GM12878 (cell line): ENCODE measurements around the gene MEIS1. TPM values are rescaled to one million over a fixed set of nuclear protein-coding genes. Genes with fewer than 3 reads are reported as not detected.

Experiments used
- ATAC-seq: fragments of 200-7000 bp; cut with Tn5 transposase; 3 replicates; pipeline ENCODE4 v1.9.1; 2020; ENCODE audit warnings: mild to moderate bottlenecking, moderate library complexity
- BruUV-seq: library from RNA; stranded (reverse); fragments of 400-500 nt; replicated peaks from 2 replicates; lab custom pipeline; 2021; lab: Mats Ljungman, UMichigan
- CTCF ChIA-PET: fragments of 300-600 bp; sonication (Branson Sonifier 250); formaldehyde crosslinking; extraction: SDS; loops from one replicate; lab custom pipeline; 2021; ENCODE audit warnings: inconsistent platforms; lab: Yijun Ruan, JAX
- POLR2A ChIA-PET: fragments of 350-600 bp; formaldehyde crosslinking; extraction: SDS; loops from one replicate; lab custom pipeline; 2021; ENCODE audit warnings: inconsistent platforms; lab: Charles Lee
- RAD21 ChIA-PET: fragments of 300-600 bp; sonication (Branson Sonifier 250); formaldehyde crosslinking; loops from one replicate; lab custom pipeline; 2023; ENCODE audit warnings: antibody characterized with exemption; ENCODE audit not compliant: unreplicated experiment; lab: Charles Lee
- SMC1A ChIA-PET: fragments of 300-600 bp; sonication (Branson Sonifier 250); formaldehyde crosslinking; loops from one replicate; lab custom pipeline; 2023; ENCODE audit not compliant: unreplicated experiment, uncharacterized antibody; lab: Charles Lee
- DNase-seq: peaks from one replicate; pipeline ENCODE4 v3.0.0-alpha.2; 2011; ENCODE audit warnings: low read depth, low spot score
- FAIRE-seq: peaks from 3 replicates; lab custom pipeline; 2011; peaks lifted over from hg19 to GRCh38; lab: Jason Lieb, UNC
- H2AFZ ChIP-seq: 2 replicates; pipeline ENCODE4 v1.6.0; 2011; ENCODE audit warnings: low read depth, low read length, control low read depth; ENCODE audit not compliant: control insufficient read depth
- H3K27ac ChIP-seq: 2 replicates; pipeline ENCODE4 v1.5.1; 2011; ENCODE audit warnings: control low read depth; ENCODE audit not compliant: control insufficient read depth, insufficient read depth
- H3K27me3 ChIP-seq, 2 experiments: replicated peaks in 1 of 2; 2 replicates each; pipeline versions ENCODE4 v1.6.0 to v1.6.1; 2011; ENCODE audit warnings: low read length in 1 of 2; ENCODE audit not compliant: control insufficient read depth in 2 of 2, insufficient read depth in 2 of 2
- H3K36me3 ChIP-seq, 2 experiments: 2 replicates each; pipeline ENCODE4 v1.5.1; 2011; ENCODE audit warnings: low read length in 1 of 2; ENCODE audit not compliant: control insufficient read depth in 2 of 2, insufficient read depth in 2 of 2
- H3K4me1 ChIP-seq: 2 replicates; pipeline ENCODE4 v1.6.1; 2011; ENCODE audit warnings: mild to moderate bottlenecking, low read length, moderate library complexity, mixed read lengths; ENCODE audit not compliant: control insufficient read depth, insufficient read depth
- H3K4me2 ChIP-seq: 2 replicates; pipeline ENCODE4 v1.6.0; 2011; ENCODE audit warnings: control low read depth; ENCODE audit not compliant: control insufficient read depth, insufficient read depth
- H3K4me3 ChIP-seq: fragments of 200-600 bp; sonication (generic); 2 replicates; pipeline ENCODE4 v1.5.1; 2016
- H3K79me2 ChIP-seq: 2 replicates; pipeline ENCODE4 v1.6.0; 2011; ENCODE audit warnings: low read length; ENCODE audit not compliant: control insufficient read depth, insufficient read depth
- H3K9ac ChIP-seq: 2 replicates; pipeline ENCODE4 v1.8.0; 2011; ENCODE audit warnings: low read length, control low read depth, mixed read lengths; ENCODE audit not compliant: control insufficient read depth, insufficient read depth
- H3K9me3 ChIP-seq: replicated peaks from 3 replicates; pipeline ENCODE4 v1.5.1; 2011; ENCODE audit warnings: mild to moderate bottlenecking, low read length; ENCODE audit not compliant: control insufficient read depth, insufficient read depth
- H4K20me1 ChIP-seq: 2 replicates; pipeline ENCODE4 v1.6.0; 2011; ENCODE audit not compliant: control insufficient read depth, insufficient read depth
- BACH1 ChIP-seq: fragments of 450-650 bp; IDR thresholded peaks from 2 replicates; pipeline ENCODE4 v1.6.1; 2017; ENCODE audit warnings: mild to moderate bottlenecking, borderline replicate concordance
- EED ChIP-seq: sonication (generic); IDR thresholded peaks from 2 replicates; pipeline ENCODE4 v1.6.1; 2016; ENCODE audit warnings: antibody characterized with exemption, low read depth
- EP300 ChIP-seq, 2 experiments: fragments of 150-350 bp in 1 of 2; IDR thresholded peaks; 2 replicates each; pipeline ENCODE4 v1.6.1; 2011 to 2012; ENCODE audit warnings: low read depth in 2 of 2, low read length in 2 of 2, borderline replicate concordance in 1 of 2, improper control_type of control experiment in 1 of 2, inconsistent platforms in 1 of 2; ENCODE audit not compliant: control insufficient read depth in 1 of 2
- HDAC6 ChIP-seq: fragments of 200-600 bp; sonication (generic); IDR thresholded peaks from one replicate; pipeline ENCODE4 v1.8.0; 2017; ENCODE audit warnings: antibody characterized with exemption; ENCODE audit not compliant: unreplicated experiment
- IKZF1 ChIP-seq: fragments of 450-650 bp; conservative IDR thresholded peaks from 2 replicates; pipeline ENCODE4 v1.6.1; 2017; ENCODE audit warnings: antibody characterized with exemption, mild to moderate bottlenecking
- NFYB ChIP-seq: IDR thresholded peaks from 2 replicates; pipeline ENCODE4 v1.6.1; 2011; ENCODE audit warnings: low read depth, mild to moderate bottlenecking, low read length, improper control_type of control experiment, moderate library complexity; ENCODE audit not compliant: insufficient read depth
- RBBP5 ChIP-seq: fragments of 200-600 bp; sonication (generic); conservative IDR thresholded peaks from 2 replicates; pipeline ENCODE4 v1.6.1; 2016
- TBL1XR1 ChIP-seq: IDR thresholded peaks from 2 replicates; pipeline ENCODE4 v1.6.1; 2012; ENCODE audit warnings: low read depth, low read length, improper control_type of control experiment
- TCF12 ChIP-seq: IDR thresholded peaks from 2 replicates; pipeline ENCODE4 v1.6.1; 2011; ENCODE audit warnings: low read depth, mild to moderate bottlenecking, low read length
- TCF7 ChIP-seq: IDR thresholded peaks from 2 replicates; pipeline ENCODE4 v1.6.1; 2014; ENCODE audit warnings: antibody characterized with exemption, borderline replicate concordance
- ZNF217 ChIP-seq: fragments of 450-650 bp; IDR thresholded peaks from 2 replicates; pipeline ENCODE4 v1.6.1; 2017; ENCODE audit warnings: antibody characterized with exemption, mild to moderate bottlenecking
- ZNF384 ChIP-seq: IDR thresholded peaks from 2 replicates; pipeline ENCODE4 v1.6.1; 2012; ENCODE audit warnings: low read depth, mild to moderate bottlenecking, low read length, improper control_type of control experiment, borderline replicate concordance
- WGBS: methylation state at CpG from one replicate; pipeline ENCODE4 v1.1.6; 2016; ENCODE audit warnings: low lambda C conversion rate; ENCODE audit not compliant: insufficient replicate concordance, insufficient coverage; ENCODE audit errors: missing lambda C conversion rate; 5-methylcytosine and 5-hydroxymethylcytosine counted together
- in situ Hi-C: fragments of 300-500 bp; cut with MboI; formaldehyde crosslinking; loops from 9 replicates; pipeline ENCODE4 v1.14.3; 2018; ENCODE audit warnings: mixed read lengths
- intact Hi-C: fragments of 100-400 bp; cut with micrococcal nuclease; formaldehyde crosslinking; loops from one replicate; pipeline ENCODE4 v1.14.2; 2022; ENCODE audit not compliant: unreplicated experiment
- polyA plus RNA-seq, 11 experiments: library from polyadenylated mRNA; depleted of rRNA in 4 of 11; unstranded in 6 of 11; stranded (reverse) in 5 of 11; fragments of >200 nt; fragmentation: Nextera tagmentation in 4 of 11; fragmentation: Illumina TruSeq in 1 of 11; extraction: Ambion mirVana in 4 of 11; extraction: Trizol in 1 of 11; gene quantifications; 1 replicate in 1 of 11; 2 replicates in 10 of 11; pipeline versions ENCODE4 v1.2.1 to v1.2.3, GENCODE V29; 2011 to 2016; ENCODE audit warnings: inconsistent platforms in 2 of 11, missing spikeins in 2 of 11, low read depth in 1 of 11
- total RNA-seq, 4 experiments: library from RNA; depleted of rRNA in 3 of 4; stranded (reverse); fragments of >200 nt in 3 of 4; fragmentation: Illumina TruSeq in 1 of 4; extraction: Trizol in 1 of 4; gene quantifications; 2 replicates each; pipeline versions ENCODE4 v1.2.1 to v1.2.3, GENCODE V29; 2013 to 2021
- TF ChIP-seq, protein P1 (sequence below): IDR thresholded peaks from 2 replicates; pipeline ENCODE4 v1.6.1; 2012; ENCODE audit warnings: mild to moderate bottlenecking, low read depth, low read length

Gene MEIS1
- total and polyA plus RNA-seq, 10 of the 15 experiments (the other 5 are each of a cell fraction or from before 2014, with no cell fraction given): 0.04 to 0.31 (median 0.14) TPM; not detected in 6

DNA sequence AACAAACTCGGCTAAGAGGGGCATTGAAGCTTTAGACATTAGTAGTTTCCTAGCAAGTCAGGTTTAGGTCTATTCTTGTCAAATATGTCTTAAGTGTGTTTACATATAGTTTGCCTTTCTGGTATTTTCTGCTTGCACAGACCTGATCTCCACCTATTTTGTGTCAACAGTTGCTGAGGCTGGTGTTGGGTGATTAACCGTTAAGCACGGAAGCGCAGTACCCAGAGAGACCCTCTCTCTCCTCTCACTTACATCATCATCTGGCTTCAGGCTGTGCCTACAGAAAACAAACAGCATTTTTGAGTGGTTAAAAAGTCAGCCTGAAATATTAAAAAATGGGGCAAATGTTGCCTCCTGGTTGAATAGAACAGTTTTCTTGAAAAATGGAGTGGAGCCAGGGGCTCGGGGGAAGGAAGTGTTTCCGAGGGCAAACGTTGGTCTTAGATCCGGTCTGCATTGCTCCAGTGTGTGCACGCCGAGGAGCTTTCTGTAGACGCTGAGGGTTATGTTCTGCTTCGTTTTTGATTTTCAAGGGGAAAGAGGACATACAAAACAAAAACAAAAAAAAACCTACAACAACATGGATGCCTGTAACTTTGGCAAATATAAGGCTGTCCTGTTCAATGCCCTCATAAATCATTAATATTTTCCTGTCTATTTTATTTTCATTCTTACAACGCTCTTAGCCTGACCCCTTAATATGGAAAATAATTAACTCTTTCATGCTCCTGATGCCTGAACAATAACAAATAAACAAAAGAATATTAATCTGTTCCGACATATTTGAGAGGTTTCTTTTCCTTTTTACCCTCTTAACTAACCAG lies 120.8 kb downstream of the MEIS1 start:
- DNase-seq: no peak
- Histone ChIP-seq H3K36me3 (no peaks in the 10 kb centered on the region), H3K27ac (no peak overlapping the region), H3K4me1 (no peaks in the 10 kb centered on the region), H3K79me2 (no peaks in the 10 kb centered on the region), H4K20me1 (no peaks in the 10 kb centered on the region), H2AFZ (no peak overlapping the region), H3K9me3 (no peaks in the 10 kb centered on the region), H3K4me2 (no peak overlapping the region), H3K4me3 (no peak overlapping the region), H3K9ac (no peak overlapping the region), H3K27me3 (no peaks in the 10 kb centered on the region; a peak in 1 of 4 replicates)
- FAIRE-seq: no peak
- ChIA-PET SMC1A (interaction anchor here (0.6 kb wide), 1 partner anchor 48 kb away, joined by 3 read pairs; no protein-coding TSS in a partner anchor), POLR2A (no interaction called here), RAD21 (no interaction called here), CTCF (no interaction called here)
- in situ Hi-C loops: no loop called here
- TF ChIP-seq HDAC6: no peak
- TF ChIP-seq, protein P1, sequence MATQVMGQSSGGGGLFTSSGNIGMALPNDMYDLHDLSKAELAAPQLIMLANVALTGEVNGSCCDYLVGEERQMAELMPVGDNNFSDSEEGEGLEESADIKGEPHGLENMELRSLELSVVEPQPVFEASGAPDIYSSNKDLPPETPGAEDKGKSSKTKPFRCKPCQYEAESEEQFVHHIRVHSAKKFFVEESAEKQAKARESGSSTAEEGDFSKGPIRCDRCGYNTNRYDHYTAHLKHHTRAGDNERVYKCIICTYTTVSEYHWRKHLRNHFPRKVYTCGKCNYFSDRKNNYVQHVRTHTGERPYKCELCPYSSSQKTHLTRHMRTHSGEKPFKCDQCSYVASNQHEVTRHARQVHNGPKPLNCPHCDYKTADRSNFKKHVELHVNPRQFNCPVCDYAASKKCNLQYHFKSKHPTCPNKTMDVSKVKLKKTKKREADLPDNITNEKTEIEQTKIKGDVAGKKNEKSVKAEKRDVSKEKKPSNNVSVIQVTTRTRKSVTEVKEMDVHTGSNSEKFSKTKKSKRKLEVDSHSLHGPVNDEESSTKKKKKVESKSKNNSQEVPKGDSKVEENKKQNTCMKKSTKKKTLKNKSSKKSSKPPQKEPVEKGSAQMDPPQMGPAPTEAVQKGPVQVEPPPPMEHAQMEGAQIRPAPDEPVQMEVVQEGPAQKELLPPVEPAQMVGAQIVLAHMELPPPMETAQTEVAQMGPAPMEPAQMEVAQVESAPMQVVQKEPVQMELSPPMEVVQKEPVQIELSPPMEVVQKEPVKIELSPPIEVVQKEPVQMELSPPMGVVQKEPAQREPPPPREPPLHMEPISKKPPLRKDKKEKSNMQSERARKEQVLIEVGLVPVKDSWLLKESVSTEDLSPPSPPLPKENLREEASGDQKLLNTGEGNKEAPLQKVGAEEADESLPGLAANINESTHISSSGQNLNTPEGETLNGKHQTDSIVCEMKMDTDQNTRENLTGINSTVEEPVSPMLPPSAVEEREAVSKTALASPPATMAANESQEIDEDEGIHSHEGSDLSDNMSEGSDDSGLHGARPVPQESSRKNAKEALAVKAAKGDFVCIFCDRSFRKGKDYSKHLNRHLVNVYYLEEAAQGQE: no peak
- no peak for TF ChIP-seq NFYB
- no peak for TF ChIP-seq IKZF1
- TF ChIP-seq TBL1XR1: no peak
- no peak for TF ChIP-seq TCF7
- TF ChIP-seq EED: no peak
- no peak for TF ChIP-seq ZNF384
- TF ChIP-seq ZNF217: no peak
- no peak for TF ChIP-seq BACH1
- no peak for TF ChIP-seq TCF12
- TF ChIP-seq EP300 (IDR thresholded peaks at IDR 0.05; ENCODE audit: borderline replicate concordance in 1 of 2, control insufficient read depth in 1 of 2, low read depth in 2 of 2, low read length in 2 of 2): no peak
- no peak for TF ChIP-seq RBBP5
- 15% methylated on average over 14 of the region's 14 CpGs for WGBS
- intact Hi-C loops: no loop called here
- ATAC-seq: no peak
- BruUV-seq: no TSS peak
